Lower lobe of right lung (tissue), 2 donors: ENCODE data around the gene KLK10. TPM values are rescaled to one million over a fixed set of nuclear protein-coding genes. Genes with fewer than 3 reads are reported as not detected.

Source experiments
- ATAC-seq, 2 donors: fragments of 200-7000 bp; cut with Tn5 transposase; one replicate each; pipeline ENCODE4 v1.9.1; 2020 to 2022; ENCODE audit warnings: mild to moderate bottlenecking in 2 of 2, moderate library complexity in 2 of 2
- DNase-seq: peaks from one replicate; pipeline ENCODE4 v3.0.0-alpha.2; 2020
- H3K27ac ChIP-seq: fragments of 200-600 bp; one replicate; pipeline ENCODE4 v1.8.0; 2022
- H3K27me3 ChIP-seq: fragments of 200-600 bp; one replicate; pipeline ENCODE4 v1.8.0; 2022; ENCODE audit warnings: low read depth
- H3K36me3 ChIP-seq: fragments of 200-600 bp; one replicate; pipeline ENCODE4 v1.8.0; 2022; ENCODE audit warnings: mild to moderate bottlenecking
- H3K4me1 ChIP-seq: fragments of 200-600 bp; one replicate; pipeline ENCODE4 v1.8.0; 2022
- H3K4me3 ChIP-seq: fragments of 200-600 bp; one replicate; pipeline ENCODE4 v1.8.0; 2022; ENCODE audit warnings: mild to moderate bottlenecking
- H3K9me3 ChIP-seq: fragments of 200-600 bp; one replicate; pipeline ENCODE4 v1.8.0; 2022
- CTCF ChIP-seq: fragments of 200-600 bp; IDR thresholded peaks from one replicate; pipeline ENCODE4 v1.8.0; 2022; ENCODE audit warnings: antibody characterized with exemption, mild to moderate bottlenecking
- intact Hi-C: fragments of 100-400 bp; cut with DNase I; formaldehyde crosslinking; loops from one replicate; pipeline ENCODE4 v1.11.0; 2022
- total RNA-seq: library from RNA; stranded (reverse); fragmentation: NEBNext Ultra II Directional; extraction: Animal tissue kit (Norgen Biotek cat#: 25700); gene quantifications from one replicate; pipeline ENCODE4 v1.2.1, GENCODE V29; 2021
- donor health status: DM: no; HTN: yes; CAD: no; lungs with severe emphysema.

KLK10 gene
- total RNA-seq, 1 donor from 2014 or later = 5.7 TPM

GRCh38 chr19:51044327-51044726 is 24.8 kb upstream of the KLK10 start:
- intact Hi-C loops = no loop called here
- ATAC-seq = no peak
- TF ChIP-seq CTCF = no peak
- Histone ChIP-seq H3K27me3 (no peaks in the 10 kb centered on the region), H3K4me1 (no peaks in the 10 kb centered on the region), H3K36me3 (no peaks in the 10 kb centered on the region), H3K9me3 (no peaks in the 10 kb centered on the region), H3K27ac (no peak overlapping the region), H3K4me3 (no peak overlapping the region)
- no peak for DNase-seq

- Histone ChIP-seq H3K4me1 (no peaks in the 10 kb centered on the region), H3K36me3 (no peaks in the 10 kb centered on the region), H3K4me3 (no peak overlapping the region), H3K27ac (no peak overlapping the region), H3K27me3 (no peaks in the 10 kb centered on the region), H3K9me3 (no peaks in the 10 kb centered on the region)
- ATAC-seq (no peak), DNase-seq (no peak)
- intact Hi-C loops = no loop called here
- no peak for TF ChIP-seq CTCF
Measured at GRCh38 chr19:51043497-51043896, 24.0 kb upstream of the KLK10 start.

- no peak overlapping the region for H3K27ac ChIP-seq
- no peaks in the 10 kb centered on the region for H3K36me3 ChIP-seq
- ATAC-seq (no peak), DNase-seq (no peak)
- intact Hi-C loops = no loop called here
- H3K9me3 ChIP-seq = no peaks in the 10 kb centered on the region
- H3K4me1 ChIP-seq = no peaks in the 10 kb centered on the region
- TF ChIP-seq CTCF = no peak
- H3K27me3 ChIP-seq = peaks cover 6% of the 10 kb centered on the region
- H3K4me3 ChIP-seq = no peak overlapping the region
Measured at GRCh38 chr19:51040151-51040550, 20.6 kb upstream of the KLK10 start.

GRCh38 chr19:51036519-51036918 is 17.0 kb upstream of the KLK10 start:
- ATAC-seq = no peak
- no peak for TF ChIP-seq CTCF
- intact Hi-C loops = no loop called here

GRCh38 chr19:51034704-51035103 is 15.2 kb upstream of the KLK10 start, which contains the start of gene KLK12:
Gene KLK12, minus strand, starts transcription at chr19:51035002. Its CDS starts 381 bp downstream, at chr19:51034621.
- H3K4me3 ChIP-seq = no peak within 1 kb of the TSS
- no peaks in the 10 kb centered on the region for H3K4me1 ChIP-seq
- DNase-seq (no peak), ATAC-seq (no peak)
- TF ChIP-seq CTCF = no peak
- no peaks in the 10 kb centered on the region for H3K9me3 ChIP-seq
- H3K27me3 ChIP-seq = peaks cover 38% of the 10 kb centered on the region
- intact Hi-C loops = no loop called here
- H3K27ac ChIP-seq = no peak within 1 kb of the TSS
- H3K36me3 ChIP-seq = no peaks in the 10 kb centered on the region

More at GRCh38 chr19:51036519-51036918, 17.0 kb upstream of the KLK10 start:
- Histone ChIP-seq H3K4me1 (no peaks in the 10 kb centered on the region), H3K36me3 (no peaks in the 10 kb centered on the region), H3K4me3 (no peak overlapping the region), H3K27me3 (peaks cover 30% of the 10 kb centered on the region), H3K27ac (no peak overlapping the region), H3K9me3 (no peaks in the 10 kb centered on the region)
- no peak for DNase-seq

GRCh38 chr19:51031880-51032225 is 12.3 kb upstream of the KLK10 start:
- DNase-seq (no peak), ATAC-seq (no peak)
- intact Hi-C loops = no loop called here
- Histone ChIP-seq H3K27ac (no peak overlapping the region), H3K4me1 (no peaks in the 10 kb centered on the region), H3K36me3 (no peaks in the 10 kb centered on the region), H3K9me3 (no peaks in the 10 kb centered on the region), H3K27me3 (peaks cover 59% of the 10 kb centered on the region), H3K4me3 (no peak overlapping the region)
- no peak for TF ChIP-seq CTCF
